Measurements from ENCODE around the gene MRPS10. TPM values are rescaled to one million over a fixed set of nuclear protein-coding genes. Genes with fewer than 3 reads are reported as not detected.

The MRPS10 gene
- total RNA-seq (2012; rRNA removed): 49.1 and 57.8 TPM in 2 replicates

GRCh38 chr6:42217519-42218367 lies at the start of gene MRPS10:
Gene MRPS10 (minus strand): TSS chr6:42217861. CDS start chr6:42217849, 12 bp downstream.
- Histone ChIP-seq H3K4me2 (ENCODE audit: low read length) (peak within 1 kb of the TSS; percentile 75), H3K4me1 (ENCODE audit: control insufficient read depth, insufficient read depth, low read length) (peaks cover 8% of the 10 kb centered on the region), H3K27me3 (ENCODE audit: control insufficient read depth, insufficient read depth, low read length) (no peaks in the 10 kb centered on the region), H3K9ac (ENCODE audit: low read depth, low read length) (peak within 1 kb of the TSS; percentile 94), H3K9me3 (replicated peaks; ENCODE audit: low read length) (no peaks in the 10 kb centered on the region), H3K36me3 (ENCODE audit: insufficient read depth, low read length) (peaks cover 9% of the 10 kb centered on the region), H3K4me3 (ENCODE audit: low read length) (peak within 1 kb of the TSS; percentile 81)

GRCh38 chr6:42266538-42266937 lies 48.9 kb upstream of the MRPS10 start:
- no peak overlapping the region for H3K4me2 ChIP-seq (ENCODE audit: low read length)
- H3K9me3 ChIP-seq (replicated peaks; ENCODE audit: low read length): no peaks in the 10 kb centered on the region
- no peaks in the 10 kb centered on the region for H3K36me3 ChIP-seq (ENCODE audit: insufficient read depth, low read length)
- no peaks in the 10 kb centered on the region for H3K4me1 ChIP-seq (ENCODE audit: control insufficient read depth, insufficient read depth, low read length)
- no peak overlapping the region for H3K4me3 ChIP-seq (ENCODE audit: low read length)
- no peak overlapping the region for H3K9ac ChIP-seq (ENCODE audit: low read depth, low read length)
- no peaks in the 10 kb centered on the region for H3K27me3 ChIP-seq (ENCODE audit: control insufficient read depth, insufficient read depth, low read length)

GRCh38 chr6:42264852-42265390 lies 47.3 kb upstream of the MRPS10 start:
- H3K36me3 ChIP-seq (ENCODE audit: insufficient read depth, low read length): no peaks in the 10 kb centered on the region
- H3K9ac ChIP-seq (ENCODE audit: low read depth, low read length): no peak overlapping the region
- H3K4me1 ChIP-seq (ENCODE audit: control insufficient read depth, insufficient read depth, low read length): no peaks in the 10 kb centered on the region
- H3K9me3 ChIP-seq (replicated peaks; ENCODE audit: low read length): no peaks in the 10 kb centered on the region
- H3K4me3 ChIP-seq (ENCODE audit: low read length): no peak overlapping the region
- H3K4me2 ChIP-seq (ENCODE audit: low read length): no peak overlapping the region
- no peaks in the 10 kb centered on the region for H3K27me3 ChIP-seq (ENCODE audit: control insufficient read depth, insufficient read depth, low read length)

- Histone ChIP-seq H3K36me3 (ENCODE audit: insufficient read depth, low read length) (no peaks in the 10 kb centered on the region), H3K9ac (ENCODE audit: low read depth, low read length) (no peak overlapping the region), H3K4me1 (ENCODE audit: control insufficient read depth, insufficient read depth, low read length) (no peaks in the 10 kb centered on the region), H3K4me3 (ENCODE audit: low read length) (no peak overlapping the region), H3K4me2 (ENCODE audit: low read length) (no peak overlapping the region), H3K9me3 (replicated peaks; ENCODE audit: low read length) (no peaks in the 10 kb centered on the region), H3K27me3 (ENCODE audit: control insufficient read depth, insufficient read depth, low read length) (no peaks in the 10 kb centered on the region)
Observed at GRCh38 chr6:42264162-42264851, 46.6 kb upstream of the MRPS10 start.

GRCh38 chr6:42263165-42263728 lies 45.6 kb upstream of the MRPS10 start:
- Histone ChIP-seq H3K9ac (ENCODE audit: low read depth, low read length) (no peak overlapping the region), H3K27me3 (ENCODE audit: control insufficient read depth, insufficient read depth, low read length) (no peaks in the 10 kb centered on the region), H3K4me2 (ENCODE audit: low read length) (no peak overlapping the region), H3K36me3 (ENCODE audit: insufficient read depth, low read length) (no peaks in the 10 kb centered on the region), H3K4me3 (ENCODE audit: low read length) (no peak overlapping the region), H3K4me1 (ENCODE audit: control insufficient read depth, insufficient read depth, low read length) (no peaks in the 10 kb centered on the region), H3K9me3 (replicated peaks; ENCODE audit: low read length) (no peaks in the 10 kb centered on the region)

GRCh38 chr6:42260972-42261371 lies 43.3 kb upstream of the MRPS10 start:
- Histone ChIP-seq H3K9me3 (replicated peaks; ENCODE audit: low read length) (no peaks in the 10 kb centered on the region), H3K27me3 (ENCODE audit: control insufficient read depth, insufficient read depth, low read length) (no peaks in the 10 kb centered on the region), H3K4me2 (ENCODE audit: low read length) (no peak overlapping the region), H3K36me3 (ENCODE audit: insufficient read depth, low read length) (no peaks in the 10 kb centered on the region), H3K9ac (ENCODE audit: low read depth, low read length) (no peak overlapping the region), H3K4me1 (ENCODE audit: control insufficient read depth, insufficient read depth, low read length) (no peaks in the 10 kb centered on the region), H3K4me3 (ENCODE audit: low read length) (no peak overlapping the region)

GRCh38 chr6:42260396-42260888 lies 42.8 kb upstream of the MRPS10 start:
- H3K9ac ChIP-seq (ENCODE audit: low read depth, low read length): no peak overlapping the region
- no peaks in the 10 kb centered on the region for H3K9me3 ChIP-seq (replicated peaks; ENCODE audit: low read length)
- no peak overlapping the region for H3K4me2 ChIP-seq (ENCODE audit: low read length)
- no peaks in the 10 kb centered on the region for H3K27me3 ChIP-seq (ENCODE audit: control insufficient read depth, insufficient read depth, low read length)
- peaks cover 1% of the 10 kb centered on the region for H3K4me1 ChIP-seq (ENCODE audit: control insufficient read depth, insufficient read depth, low read length)
- H3K4me3 ChIP-seq (ENCODE audit: low read length): no peak overlapping the region
- H3K36me3 ChIP-seq (ENCODE audit: insufficient read depth, low read length): no peaks in the 10 kb centered on the region

- peaks cover 6% of the 10 kb centered on the region for H3K4me1 ChIP-seq (ENCODE audit: control insufficient read depth, insufficient read depth, low read length)
- no peaks in the 10 kb centered on the region for H3K27me3 ChIP-seq (ENCODE audit: control insufficient read depth, insufficient read depth, low read length)
- no peak overlapping the region for H3K4me3 ChIP-seq (ENCODE audit: low read length)
- no peak overlapping the region for H3K4me2 ChIP-seq (ENCODE audit: low read length)
- H3K9me3 ChIP-seq (replicated peaks; ENCODE audit: low read length): no peaks in the 10 kb centered on the region
- H3K9ac ChIP-seq (ENCODE audit: low read depth, low read length): no peak overlapping the region
- H3K36me3 ChIP-seq (ENCODE audit: insufficient read depth, low read length): no peaks in the 10 kb centered on the region
Observed at GRCh38 chr6:42259841-42260395, 42.3 kb upstream of the MRPS10 start.

GRCh38 chr6:42259286-42259685 lies 41.6 kb upstream of the MRPS10 start:
- Histone ChIP-seq H3K27me3 (ENCODE audit: control insufficient read depth, insufficient read depth, low read length) (no peaks in the 10 kb centered on the region), H3K4me1 (ENCODE audit: control insufficient read depth, insufficient read depth, low read length) (peaks cover 7% of the 10 kb centered on the region), H3K9me3 (replicated peaks; ENCODE audit: low read length) (no peaks in the 10 kb centered on the region), H3K36me3 (ENCODE audit: insufficient read depth, low read length) (no peaks in the 10 kb centered on the region), H3K9ac (ENCODE audit: low read depth, low read length) (no peak overlapping the region), H3K4me2 (ENCODE audit: low read length) (no peak overlapping the region), H3K4me3 (ENCODE audit: low read length) (no peak overlapping the region)

GRCh38 chr6:42257614-42258013 lies 40.0 kb upstream of the MRPS10 start:
- H3K9me3 ChIP-seq (replicated peaks; ENCODE audit: low read length): no peaks in the 10 kb centered on the region
- H3K27me3 ChIP-seq (ENCODE audit: control insufficient read depth, insufficient read depth, low read length): no peaks in the 10 kb centered on the region
- no peak overlapping the region for H3K4me2 ChIP-seq (ENCODE audit: low read length)
- no peak overlapping the region for H3K9ac ChIP-seq (ENCODE audit: low read depth, low read length)
- peaks cover 7% of the 10 kb centered on the region for H3K4me1 ChIP-seq (ENCODE audit: control insufficient read depth, insufficient read depth, low read length)
- no peaks in the 10 kb centered on the region for H3K36me3 ChIP-seq (ENCODE audit: insufficient read depth, low read length)
- H3K4me3 ChIP-seq (ENCODE audit: low read length): no peak overlapping the region

- H3K4me1 ChIP-seq (ENCODE audit: control insufficient read depth, insufficient read depth, low read length): peaks cover 7% of the 10 kb centered on the region
- H3K36me3 ChIP-seq (ENCODE audit: insufficient read depth, low read length): no peaks in the 10 kb centered on the region
- no peaks in the 10 kb centered on the region for H3K27me3 ChIP-seq (ENCODE audit: control insufficient read depth, insufficient read depth, low read length)
- no peak overlapping the region for H3K4me2 ChIP-seq (ENCODE audit: low read length)
- no peak overlapping the region for H3K9ac ChIP-seq (ENCODE audit: low read depth, low read length)
- no peak overlapping the region for H3K4me3 ChIP-seq (ENCODE audit: low read length)
- H3K9me3 ChIP-seq (replicated peaks; ENCODE audit: low read length): no peaks in the 10 kb centered on the region
Observed at GRCh38 chr6:42257063-42257462, 39.4 kb upstream of the MRPS10 start.
